ENCODE measurements around the gene COBLL1. TPM values are rescaled to one million over a fixed set of nuclear protein-coding genes. Genes with fewer than 3 reads are reported as not detected.
"Not testable (repeated sequence)": the region's sequence is repeated elsewhere in the genome, so short reads cannot be mapped to it uniquely, and the experiment has no call there.

The COBLL1 gene
- total RNA-seq, 2 donors from 2014 or later, result 0.28 to 0.48 TPM

GRCh38 chr2:164771897-164772296, 69.7 kb downstream of the COBLL1 start:
- H3K4me1 Mint-ChIP-seq, result no peaks in the 10 kb centered on the region
- peaks cover 3% of the 10 kb centered on the region for H3K27me3 Mint-ChIP-seq
- H3K9me3 Mint-ChIP-seq, result no peaks in the 10 kb centered on the region
- ATAC-seq (replicated peaks), result no peak
- no peak overlapping the region for H3K27ac Mint-ChIP-seq
- no peaks in the 10 kb centered on the region for H3K36me3 Mint-ChIP-seq (ENCODE audit: low read depth)
- H3K4me3 Mint-ChIP-seq, result no peak overlapping the region

GRCh38 chr2:164770421-164770916, 71.2 kb downstream of the COBLL1 start:
- Mint-ChIP-seq H3K36me3 (ENCODE audit: low read depth) (no peaks in the 10 kb centered on the region), H3K4me1 (no peaks in the 10 kb centered on the region), H3K27ac (no peak overlapping the region), H3K4me3 (no peak overlapping the region), H3K27me3 (no peaks in the 10 kb centered on the region), H3K9me3 (no peaks in the 10 kb centered on the region)
- ATAC-seq (replicated peaks), result no peak

GRCh38 chr2:164766954-164767320, 74.7 kb downstream of the COBLL1 start:
- Mint-ChIP-seq H3K4me3 (no peak overlapping the region), H3K36me3 (ENCODE audit: low read depth) (no peaks in the 10 kb centered on the region), H3K4me1 (no peaks in the 10 kb centered on the region), H3K27me3 (no peaks in the 10 kb centered on the region), H3K9me3 (no peaks in the 10 kb centered on the region), H3K27ac (no peak overlapping the region)
- ATAC-seq (replicated peaks), result no peak

- no peak overlapping the region for H3K27ac Mint-ChIP-seq
- H3K4me3 Mint-ChIP-seq, result no peak overlapping the region
- no peaks in the 10 kb centered on the region for H3K36me3 Mint-ChIP-seq (ENCODE audit: low read depth)
- no peak for ATAC-seq (replicated peaks)
- H3K4me1 Mint-ChIP-seq, result no peaks in the 10 kb centered on the region
- H3K27me3 Mint-ChIP-seq, result no peaks in the 10 kb centered on the region
- no peaks in the 10 kb centered on the region for H3K9me3 Mint-ChIP-seq
These were observed 75.2 kb downstream of the COBLL1 start for GRCh38 chr2:164766216-164766953.

GRCh38 chr2:164764996-164765395, 76.6 kb downstream of the COBLL1 start:
- H3K9me3 Mint-ChIP-seq, result no peaks in the 10 kb centered on the region
- no peaks in the 10 kb centered on the region for H3K36me3 Mint-ChIP-seq (ENCODE audit: low read depth)
- H3K27ac Mint-ChIP-seq, result no peak overlapping the region
- H3K4me3 Mint-ChIP-seq, result no peak overlapping the region
- H3K27me3 Mint-ChIP-seq, result no peaks in the 10 kb centered on the region
- no peaks in the 10 kb centered on the region for H3K4me1 Mint-ChIP-seq
- no peak for ATAC-seq (replicated peaks)

- Mint-ChIP-seq H3K4me1 (no peaks in the 10 kb centered on the region), H3K27ac (no peak overlapping the region), H3K36me3 (ENCODE audit: low read depth) (no peaks in the 10 kb centered on the region), H3K4me3 (no peak overlapping the region), H3K9me3 (no peaks in the 10 kb centered on the region), H3K27me3 (no peaks in the 10 kb centered on the region)
- no peak for ATAC-seq (replicated peaks)
These were observed 77.1 kb downstream of the COBLL1 start for GRCh38 chr2:164764474-164764873.

- Mint-ChIP-seq H3K4me1 (no peaks in the 10 kb centered on the region), H3K4me3 (no peak overlapping the region), H3K36me3 (ENCODE audit: low read depth) (no peaks in the 10 kb centered on the region), H3K27me3 (no peaks in the 10 kb centered on the region), H3K27ac (no peak overlapping the region), H3K9me3 (no peaks in the 10 kb centered on the region)
- no peak for ATAC-seq (replicated peaks)
These were observed 78.2 kb downstream of the COBLL1 start for GRCh38 chr2:164763431-164763830.

- Mint-ChIP-seq H3K27ac (no peak overlapping the region), H3K4me1 (no peaks in the 10 kb centered on the region), H3K27me3 (no peaks in the 10 kb centered on the region), H3K9me3 (no peaks in the 10 kb centered on the region), H3K4me3 (no peak overlapping the region), H3K36me3 (ENCODE audit: low read depth) (no peaks in the 10 kb centered on the region)
- peak; percentile 80 for ATAC-seq (replicated peaks)
These were observed 79.7 kb downstream of the COBLL1 start for GRCh38 chr2:164761737-164762460.

GRCh38 chr2:164761201-164761600, 80.4 kb downstream of the COBLL1 start:
- peak; percentile 85 for ATAC-seq (replicated peaks)
- not testable (repeated sequence) for H3K9me3 Mint-ChIP-seq; H3K36me3 Mint-ChIP-seq (ENCODE audit: low read depth); H3K4me3 Mint-ChIP-seq; H3K4me1 Mint-ChIP-seq; H3K27me3 Mint-ChIP-seq; H3K27ac Mint-ChIP-seq

GRCh38 chr2:164760179-164760578, 81.4 kb downstream of the COBLL1 start:
- Mint-ChIP-seq H3K4me1 (no peaks in the 10 kb centered on the region), H3K27ac (no peak overlapping the region), H3K9me3 (no peaks in the 10 kb centered on the region), H3K4me3 (no peak overlapping the region), H3K27me3 (no peaks in the 10 kb centered on the region), H3K36me3 (ENCODE audit: low read depth) (no peaks in the 10 kb centered on the region)
- ATAC-seq (replicated peaks), result no peak

GRCh38 chr2:164757934-164758695, 83.5 kb downstream of the COBLL1 start:
- no peaks in the 10 kb centered on the region for H3K4me1 Mint-ChIP-seq
- H3K27ac Mint-ChIP-seq, result no peak overlapping the region
- H3K27me3 Mint-ChIP-seq, result no peaks in the 10 kb centered on the region
- ATAC-seq (replicated peaks), result no peak
- H3K9me3 Mint-ChIP-seq, result no peaks in the 10 kb centered on the region
- H3K4me3 Mint-ChIP-seq, result no peak overlapping the region
- no peaks in the 10 kb centered on the region for H3K36me3 Mint-ChIP-seq (ENCODE audit: low read depth)

- no peaks in the 10 kb centered on the region for H3K9me3 Mint-ChIP-seq
- H3K27ac Mint-ChIP-seq, result no peak overlapping the region
- no peaks in the 10 kb centered on the region for H3K36me3 Mint-ChIP-seq (ENCODE audit: low read depth)
- H3K4me1 Mint-ChIP-seq, result no peaks in the 10 kb centered on the region
- H3K27me3 Mint-ChIP-seq, result no peaks in the 10 kb centered on the region
- no peak overlapping the region for H3K4me3 Mint-ChIP-seq
- ATAC-seq (replicated peaks), result no peak
These were observed 84.8 kb downstream of the COBLL1 start for GRCh38 chr2:164756773-164757172.

- no peaks in the 10 kb centered on the region for H3K9me3 Mint-ChIP-seq
- no peak overlapping the region for H3K27ac Mint-ChIP-seq
- ATAC-seq (replicated peaks), result no peak
- no peak overlapping the region for H3K4me3 Mint-ChIP-seq
- H3K4me1 Mint-ChIP-seq, result no peaks in the 10 kb centered on the region
- H3K27me3 Mint-ChIP-seq, result no peaks in the 10 kb centered on the region
- H3K36me3 Mint-ChIP-seq (ENCODE audit: low read depth), result no peaks in the 10 kb centered on the region
These were observed 85.7 kb downstream of the COBLL1 start for GRCh38 chr2:164755952-164756351.

- no peak overlapping the region for H3K4me3 Mint-ChIP-seq
These were observed 87.2 kb downstream of the COBLL1 start for GRCh38 chr2:164754157-164755093.

More at GRCh38 chr2:164754157-164755093, 87.2 kb downstream of the COBLL1 start:
- Mint-ChIP-seq H3K36me3 (ENCODE audit: low read depth) (no peaks in the 10 kb centered on the region), H3K4me1 (no peaks in the 10 kb centered on the region), H3K27me3 (no peaks in the 10 kb centered on the region), H3K9me3 (peaks cover 4% of the 10 kb centered on the region), H3K27ac (no peak overlapping the region)
- peak; percentile 29 for ATAC-seq (replicated peaks)
